Epithelial cell of proximal tubule (primary cell): ENCODE measurements around the gene CUX1. TPM values are rescaled to one million over a fixed set of nuclear protein-coding genes. Genes with fewer than 3 reads are reported as not detected.

ENCODE experiments used
- DNase-seq: peaks from one replicate; pipeline ENCODE4 v3.0.0-alpha.2; 2011; ENCODE audit warnings: low read depth
- H3K4me3 ChIP-seq: 2 replicates; pipeline ENCODE4 v1.5.1; 2011; ENCODE audit warnings: low read depth, mild to moderate bottlenecking, low read length
- CTCF ChIP-seq: conservative IDR thresholded peaks from 2 replicates; pipeline ENCODE4 v1.5.1; 2012; ENCODE audit warnings: low read depth, mild to moderate bottlenecking, low read length
- total RNA-seq: library from RNA; depleted of rRNA; stranded (reverse); fragments of >200 nt; gene quantifications from 2 replicates; pipeline ENCODE4 v1.2.3, GENCODE V29; 2015

The CUX1 gene
- total RNA-seq, 1 donor from 2014 or later: 37.3 TPM

DNA sequence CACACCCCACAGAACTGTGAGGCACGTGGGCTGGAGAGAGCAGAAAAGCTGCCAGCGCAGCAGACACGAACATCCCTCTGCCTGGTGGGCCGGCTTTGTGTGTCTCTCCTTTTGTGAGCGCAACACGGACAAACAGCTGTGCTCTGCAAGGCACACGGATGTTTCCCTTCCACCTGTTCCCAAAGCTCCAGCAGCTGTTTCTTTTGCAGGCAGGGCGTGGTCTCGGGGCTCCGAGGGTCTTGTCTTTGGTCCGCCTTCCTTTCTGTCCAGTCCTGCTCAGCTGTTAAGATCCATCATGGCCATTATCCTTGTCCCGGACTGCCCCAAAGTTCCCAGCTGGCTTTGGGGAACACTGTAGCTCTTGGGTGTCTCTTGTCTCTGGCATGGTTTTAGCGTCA is 436.5 kb downstream of the CUX1 start:
- H3K4me3 ChIP-seq: no peak overlapping the region
- no peak for TF ChIP-seq CTCF
- DNase-seq: no peak

- no peak for TF ChIP-seq CTCF
Measured at GRCh38 chr7:102254521-102254920, 437.1 kb downstream of the CUX1 start.

DNA sequence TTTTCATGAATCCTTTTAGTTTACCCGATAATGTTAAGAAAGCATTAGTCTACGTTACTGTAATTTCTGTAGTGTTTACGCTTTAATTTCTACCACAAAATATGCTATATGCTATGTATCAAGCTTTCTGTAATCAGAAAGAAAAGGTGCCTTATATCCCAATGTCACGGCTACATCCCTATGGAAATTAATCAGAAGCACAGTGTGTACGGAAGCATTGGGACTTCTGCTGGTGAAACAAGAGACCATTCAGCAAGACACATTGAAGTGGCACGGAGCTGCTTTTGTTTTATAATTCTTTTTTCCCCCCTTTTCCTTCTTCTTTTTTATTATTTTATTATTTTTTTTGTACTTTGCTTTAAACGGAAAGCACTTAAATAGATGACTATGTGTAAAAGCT is 438.1 kb downstream of the CUX1 start:
- DNase-seq: no peak
- no peak overlapping the region for H3K4me3 ChIP-seq
- TF ChIP-seq CTCF: no peak

More at GRCh38 chr7:102254521-102254920, 437.1 kb downstream of the CUX1 start:
- DNase-seq: no peak
- H3K4me3 ChIP-seq: no peak overlapping the region

- no peak for DNase-seq
- no peak overlapping the region for H3K4me3 ChIP-seq
- TF ChIP-seq CTCF: no peak
Measured at GRCh38 chr7:102255916-102256315, 438.5 kb downstream of the CUX1 start.

DNA sequence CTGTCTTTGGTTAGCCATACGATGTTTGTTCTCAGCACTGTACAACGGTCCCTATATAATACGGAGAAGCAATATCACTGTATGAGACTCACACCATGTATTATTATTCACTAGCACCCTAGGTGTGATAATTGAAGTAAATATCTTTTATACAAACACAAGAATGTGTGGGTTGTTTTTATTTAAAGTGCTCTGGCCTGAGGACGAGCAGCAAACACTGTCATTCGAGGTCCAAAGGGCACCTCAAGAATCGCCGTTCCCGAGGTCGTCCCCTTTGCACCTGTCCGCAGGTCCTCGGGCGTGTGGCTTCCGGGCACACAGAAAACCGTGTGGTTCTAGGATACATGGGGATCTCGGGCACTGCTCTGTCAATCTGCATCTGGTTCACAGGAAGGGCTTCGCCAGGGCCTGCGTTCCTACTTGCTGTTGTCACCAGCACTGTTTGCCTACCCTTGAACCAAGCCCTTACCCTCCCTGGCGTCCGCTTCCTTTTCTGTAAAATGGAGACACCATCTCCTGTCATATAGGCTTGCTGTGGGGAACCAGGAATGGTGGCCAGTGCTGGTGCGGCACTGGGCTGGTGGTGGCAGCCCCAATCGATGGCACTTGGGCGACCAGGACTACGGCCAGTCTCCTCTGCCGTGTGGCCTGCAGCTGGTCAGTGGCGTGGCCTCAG is 440.8 kb downstream of the CUX1 start:
- no peak for DNase-seq
- no peak for TF ChIP-seq CTCF
- H3K4me3 ChIP-seq: no peak overlapping the region

GRCh38 chr7:102258749-102259107 is 441.3 kb downstream of the CUX1 start:
- TF ChIP-seq CTCF: no peak
- no peak for DNase-seq
- no peak overlapping the region for H3K4me3 ChIP-seq

DNA sequence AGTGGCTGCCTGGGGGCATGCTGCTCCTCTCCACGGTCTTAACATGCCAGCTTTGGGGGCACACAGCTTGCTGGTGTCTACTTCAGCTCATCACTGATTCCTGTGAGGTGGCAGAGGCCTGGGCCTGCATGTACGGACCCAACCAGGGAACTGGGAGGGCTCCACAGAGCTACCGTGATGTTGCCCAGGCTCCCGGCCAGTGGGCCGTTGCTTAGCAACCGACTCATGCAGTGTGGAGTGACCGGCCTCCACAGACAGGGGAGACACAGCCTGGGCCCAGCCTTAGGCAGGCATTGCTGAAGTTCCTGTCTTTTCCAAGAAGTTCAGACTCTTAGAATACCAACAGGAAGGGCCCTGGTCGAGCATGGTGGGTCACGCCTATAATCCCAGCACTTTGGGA is 443.4 kb downstream of the CUX1 start:
- TF ChIP-seq CTCF: no peak
- no peak overlapping the region for H3K4me3 ChIP-seq
- DNase-seq: no peak
